ENCODE results near the gene PADI1.
A peak's percentile ranks its signal among the peaks of the same experiment; 100 is the strongest.

The PADI1 gene

DNA sequence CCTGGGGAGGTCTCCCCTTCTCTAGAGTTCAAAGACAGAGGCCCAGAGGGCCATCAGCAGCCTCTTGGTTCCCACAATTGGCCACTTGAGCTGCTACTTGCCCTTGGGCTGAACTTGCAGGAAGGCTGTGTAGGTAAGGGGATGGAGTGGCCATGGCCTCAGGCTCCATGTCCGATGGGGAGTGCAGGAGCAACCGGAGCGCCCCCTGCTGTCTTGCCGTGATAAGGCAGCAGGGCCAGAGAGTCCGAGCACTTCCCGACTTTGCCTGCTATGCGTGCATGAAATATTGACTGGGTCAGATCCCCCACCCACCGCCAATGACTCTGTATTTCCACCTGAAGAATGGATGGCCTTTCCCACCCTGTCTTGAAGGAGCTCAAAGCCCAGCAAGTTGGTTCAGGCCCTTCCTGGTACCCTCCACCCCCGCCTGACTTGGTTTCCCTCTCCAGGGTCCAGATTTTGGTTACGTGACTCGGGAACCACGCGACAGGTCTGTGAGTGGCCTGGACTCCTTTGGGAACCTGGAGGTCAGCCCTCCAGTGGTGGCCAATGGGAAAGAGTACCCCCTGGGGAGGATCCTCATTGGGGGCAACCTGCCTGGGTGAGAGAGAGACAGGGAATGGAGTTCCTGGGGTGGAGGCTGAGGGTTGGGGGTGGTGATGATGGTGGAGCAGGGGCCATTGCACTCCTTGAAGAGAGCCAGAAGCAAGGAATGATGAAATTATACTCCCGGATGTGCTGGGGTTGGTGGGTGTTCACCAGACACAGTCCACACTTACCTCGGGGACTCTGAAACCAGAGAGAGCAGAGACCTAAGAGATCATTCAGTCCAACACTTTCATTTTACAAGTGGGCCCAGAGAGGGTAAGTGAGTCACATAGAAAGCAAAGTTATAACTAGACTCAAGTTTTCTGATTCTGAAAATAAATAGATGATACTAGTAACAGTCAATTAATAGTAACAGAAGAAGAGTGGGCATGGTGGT lies 69.5 kb downstream of the PADI1 start:
- DNase-seq: peak; percentile 19

DNA sequence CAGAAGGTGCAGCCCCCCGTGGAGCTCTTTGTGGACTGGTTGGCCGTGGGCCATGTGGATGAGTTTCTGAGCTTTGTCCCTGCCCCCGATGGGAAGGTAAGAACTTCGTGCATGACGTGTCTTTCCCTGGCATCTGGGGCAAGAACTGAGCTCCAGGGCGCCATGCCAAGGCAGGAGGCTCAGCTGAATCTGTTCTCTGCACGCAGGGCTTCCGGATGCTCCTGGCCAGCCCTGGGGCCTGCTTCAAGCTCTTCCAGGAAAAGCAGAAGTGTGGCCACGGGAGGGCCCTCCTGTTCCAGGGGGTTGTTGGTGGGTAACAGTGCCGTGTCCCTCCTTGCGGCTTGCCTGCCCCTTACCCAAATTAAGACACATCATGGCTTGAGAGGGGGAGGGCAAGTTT lies 71.6 kb downstream of the PADI1 start:
- no peak for DNase-seq

DNA sequence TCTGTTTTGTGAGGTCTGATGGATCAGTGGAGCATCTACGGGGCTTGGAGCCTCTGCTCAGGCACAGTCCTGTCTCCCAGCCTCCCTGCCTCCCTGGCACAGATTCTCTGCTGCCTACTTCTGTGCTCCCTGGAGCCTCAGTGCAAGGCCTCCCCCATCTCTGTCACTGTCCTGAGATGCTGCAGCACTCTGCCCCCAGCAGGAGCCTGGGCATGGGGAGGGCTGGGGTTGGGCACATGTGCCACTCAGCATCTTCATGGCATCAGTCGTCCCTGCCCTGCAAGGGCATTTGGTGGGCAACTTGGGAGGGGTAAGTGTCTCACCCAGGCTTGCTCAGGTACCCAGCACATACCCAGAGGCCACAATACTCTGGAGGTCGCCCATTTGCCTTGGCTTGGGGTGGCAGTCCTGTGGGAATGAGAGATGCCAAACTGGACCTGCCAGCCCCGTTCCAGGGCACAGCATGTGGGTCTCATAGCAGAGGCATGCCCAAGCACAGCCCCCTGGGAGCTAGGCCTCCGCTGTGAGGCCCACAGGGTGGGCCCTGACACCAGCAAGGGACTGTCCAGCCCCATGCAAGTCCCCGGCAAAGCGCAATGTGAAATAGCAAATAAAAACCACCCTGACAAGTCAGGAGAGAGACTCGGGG lies 72.7 kb downstream of the PADI1 start:
- no peak for DNase-seq

DNA sequence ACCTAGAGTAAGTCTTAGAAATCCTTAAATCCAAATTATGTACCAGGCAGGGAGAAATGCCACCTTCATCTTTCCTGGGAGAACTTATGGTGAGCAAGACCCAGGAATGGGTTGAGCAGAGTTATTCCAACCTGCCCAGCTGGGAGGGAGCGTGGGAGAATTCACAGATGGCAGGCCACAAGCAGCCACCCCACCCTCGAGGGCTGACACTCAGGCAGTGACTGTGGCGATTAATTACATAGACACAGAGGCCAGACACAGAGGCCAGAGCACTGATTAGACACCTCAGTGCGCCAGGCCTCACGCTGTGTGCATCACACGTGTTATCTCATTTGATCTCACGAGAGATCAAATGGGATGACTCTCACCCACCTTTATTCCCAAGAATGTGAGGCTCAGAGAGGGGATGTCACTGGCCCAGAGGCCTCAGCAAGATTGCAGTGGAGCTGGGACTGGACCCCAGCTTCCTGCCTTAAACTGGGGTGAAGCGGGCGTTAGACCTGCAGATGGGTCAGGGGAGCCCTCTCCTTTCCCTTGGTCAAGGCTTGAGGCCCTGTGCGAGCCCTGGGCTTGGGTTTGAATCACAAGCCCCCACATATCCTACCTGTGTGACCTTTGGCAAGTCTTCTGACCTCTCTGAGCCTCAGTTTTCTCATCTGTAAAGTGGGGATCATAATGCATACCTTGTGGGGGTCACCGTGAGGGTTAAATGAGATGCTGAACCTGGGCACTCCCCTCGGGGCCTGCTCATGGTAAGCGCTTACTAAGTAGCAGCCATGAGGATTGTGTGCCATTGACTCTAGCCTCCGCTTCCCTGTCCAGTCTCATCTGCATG lies 74.3 kb downstream of the PADI1 start:
- DNase-seq: no peak

DNA sequence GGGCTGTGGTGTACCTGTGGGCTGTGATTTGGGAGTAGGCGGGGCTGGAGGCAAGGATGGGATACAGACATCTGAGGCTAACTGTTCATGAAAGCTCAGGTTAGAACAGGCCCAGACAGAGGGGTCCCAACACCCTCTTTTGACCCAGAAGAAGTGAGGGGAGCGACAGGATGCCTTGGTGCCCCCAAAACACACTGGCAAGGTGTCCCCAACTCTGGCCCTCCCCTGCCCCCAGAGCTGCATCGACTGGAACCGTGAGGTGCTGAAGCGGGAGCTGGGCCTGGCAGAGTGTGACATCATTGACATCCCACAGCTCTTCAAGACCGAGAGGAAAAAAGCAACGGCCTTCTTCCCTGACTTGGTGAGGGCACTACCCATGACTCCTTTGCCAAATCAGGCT lies 75.5 kb downstream of the PADI1 start:
- no peak for DNase-seq

DNA sequence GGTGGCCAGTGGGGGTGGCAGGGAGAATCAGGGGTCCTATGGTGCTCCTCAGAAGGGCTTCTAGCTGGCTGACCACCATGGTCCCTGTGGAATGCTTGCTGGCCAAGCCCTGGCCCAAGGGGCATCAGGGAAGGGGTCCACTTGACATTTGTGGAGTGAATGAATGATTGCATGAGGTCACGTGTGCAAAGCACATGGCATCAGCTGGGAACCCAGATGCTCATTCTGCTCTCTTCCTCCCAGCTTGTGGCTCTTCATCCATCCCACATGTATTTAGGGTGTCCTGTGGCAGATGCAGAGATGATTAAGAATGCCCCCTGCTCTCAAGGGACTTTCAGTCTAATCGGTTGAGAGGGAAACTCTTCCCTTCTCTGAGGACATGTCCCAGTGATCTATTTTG lies 76.0 kb downstream of the PADI1 start:
- no peak for DNase-seq

DNA sequence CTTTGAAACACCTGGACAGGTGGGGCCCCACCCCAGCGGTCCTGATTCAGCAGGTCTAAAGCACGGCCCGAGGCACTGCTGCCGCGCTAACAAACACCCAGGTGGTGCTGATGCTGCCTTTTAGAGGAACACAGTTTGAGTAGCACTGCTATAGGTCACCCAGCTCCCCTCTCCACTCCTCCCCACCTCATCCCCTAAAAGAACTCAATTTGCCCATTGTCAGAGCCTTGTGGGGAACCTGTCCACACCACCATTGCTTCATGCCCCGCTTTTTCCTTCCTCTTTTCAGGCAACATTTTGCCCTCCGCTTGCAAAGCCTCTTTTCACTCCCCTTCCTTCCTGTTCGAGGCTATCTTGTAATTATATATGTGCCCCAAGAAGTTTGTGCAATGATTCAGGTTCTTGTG lies 76.8 kb downstream of the PADI1 start:
- no peak for DNase-seq

DNA sequence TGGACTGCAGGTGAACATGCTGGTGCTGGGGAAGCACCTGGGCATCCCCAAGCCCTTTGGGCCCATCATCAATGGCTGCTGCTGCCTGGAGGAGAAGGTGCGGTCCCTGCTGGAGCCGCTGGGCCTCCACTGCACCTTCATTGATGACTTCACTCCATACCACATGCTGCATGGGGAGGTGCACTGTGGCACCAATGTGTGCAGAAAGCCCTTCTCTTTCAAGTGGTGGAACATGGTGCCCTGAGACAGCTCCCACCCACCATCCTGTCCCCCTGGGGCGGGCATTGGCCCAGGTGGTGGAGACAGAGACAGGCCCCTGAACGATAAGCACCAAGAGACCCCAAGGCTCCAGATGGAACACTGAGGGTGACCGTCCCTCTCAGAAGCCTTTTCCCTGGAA lies 77.9 kb downstream of the PADI1 start:
- no peak for DNase-seq

DNA sequence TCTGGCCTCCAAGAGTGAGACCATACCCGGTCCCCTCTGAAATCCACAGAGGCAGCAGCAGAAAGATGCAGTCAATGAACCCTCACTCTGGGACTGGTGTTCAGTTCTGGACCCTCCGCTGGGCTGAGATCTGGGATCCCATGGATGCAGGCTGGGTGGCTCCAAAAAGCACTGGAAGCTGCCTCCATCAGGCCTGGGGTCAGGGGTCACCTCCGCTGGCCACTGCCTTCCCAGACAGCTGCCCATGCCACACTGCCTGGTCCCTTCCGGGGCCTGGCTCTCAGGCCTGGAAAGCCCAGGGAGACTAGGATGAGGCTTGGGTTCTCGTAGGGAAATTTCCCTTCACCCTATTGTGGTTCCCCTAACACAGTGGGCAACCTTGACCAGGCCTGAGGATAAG lies 81.7 kb downstream of the PADI1 start:
- DNase-seq: no peak

DNA sequence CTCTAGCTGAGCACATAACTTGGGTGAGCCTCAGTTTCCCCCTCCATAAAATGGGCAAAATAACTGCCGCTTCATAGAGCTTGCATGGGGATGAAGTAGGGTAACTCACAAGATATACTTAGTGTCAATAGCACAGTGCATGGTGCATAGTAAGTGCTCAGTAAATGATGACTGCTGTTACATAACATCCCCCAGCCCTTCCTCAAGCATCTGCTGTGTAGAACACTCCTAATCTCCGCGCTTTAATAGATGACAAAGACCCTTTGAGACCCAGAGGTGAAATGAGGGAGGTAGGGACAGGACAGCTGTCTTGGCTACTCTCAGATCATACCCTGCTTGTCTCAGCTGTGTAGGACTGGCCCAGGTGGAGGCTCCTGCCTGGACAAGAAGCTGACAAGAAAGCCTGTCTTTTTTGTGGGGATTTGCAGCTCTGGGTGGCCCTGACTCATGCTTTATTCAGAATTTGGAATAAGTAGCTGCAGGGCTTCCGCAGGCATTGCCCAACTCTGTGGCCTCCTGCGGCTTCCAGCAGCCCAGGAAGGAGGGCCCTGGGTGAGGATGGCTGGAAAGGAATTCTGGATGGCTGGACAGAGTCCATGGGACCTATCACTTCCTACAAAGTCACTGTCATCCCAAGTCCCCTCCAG lies 82.3 kb downstream of the PADI1 start:
- no peak for DNase-seq

DNA sequence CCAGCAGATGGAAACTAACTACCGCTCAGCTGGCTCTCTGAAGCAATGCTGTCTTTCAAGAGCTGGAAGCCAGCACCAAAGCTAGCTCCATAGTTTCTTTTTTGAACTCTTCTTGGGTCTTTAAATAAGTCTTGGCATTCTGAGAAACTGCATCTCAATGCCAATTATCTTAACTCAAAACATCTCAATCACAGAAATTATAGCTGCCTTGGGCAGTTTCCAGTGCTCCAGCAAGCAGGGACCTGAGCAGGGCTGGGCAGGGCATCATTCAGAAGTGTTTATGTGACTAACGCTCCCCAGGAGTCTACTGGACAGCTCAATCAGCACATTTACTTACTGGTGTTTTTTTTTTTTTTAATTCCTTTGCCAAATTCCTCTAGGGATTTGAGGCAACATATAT lies 84.8 kb downstream of the PADI1 start:
- no peak for DNase-seq

DNA sequence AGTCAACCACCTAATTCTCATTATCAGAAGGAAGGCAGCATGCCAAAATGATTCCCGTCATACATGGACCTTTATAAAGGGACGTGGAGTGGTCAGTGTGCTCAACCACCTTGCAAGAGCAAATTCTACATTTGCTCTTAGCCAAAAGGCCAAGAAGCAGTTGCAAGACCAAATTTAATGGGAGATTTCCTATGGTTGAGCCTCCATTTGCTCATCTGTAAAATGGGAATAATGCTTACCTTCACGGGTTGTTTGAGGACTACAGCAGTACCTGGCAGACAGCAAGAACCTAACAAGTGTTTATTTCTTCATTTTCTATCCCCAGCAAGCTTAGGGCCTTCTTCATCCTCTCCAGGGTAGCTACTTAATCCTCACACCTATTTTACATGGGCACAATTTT lies 85.6 kb downstream of the PADI1 start:
- DNase-seq: no peak

DNA sequence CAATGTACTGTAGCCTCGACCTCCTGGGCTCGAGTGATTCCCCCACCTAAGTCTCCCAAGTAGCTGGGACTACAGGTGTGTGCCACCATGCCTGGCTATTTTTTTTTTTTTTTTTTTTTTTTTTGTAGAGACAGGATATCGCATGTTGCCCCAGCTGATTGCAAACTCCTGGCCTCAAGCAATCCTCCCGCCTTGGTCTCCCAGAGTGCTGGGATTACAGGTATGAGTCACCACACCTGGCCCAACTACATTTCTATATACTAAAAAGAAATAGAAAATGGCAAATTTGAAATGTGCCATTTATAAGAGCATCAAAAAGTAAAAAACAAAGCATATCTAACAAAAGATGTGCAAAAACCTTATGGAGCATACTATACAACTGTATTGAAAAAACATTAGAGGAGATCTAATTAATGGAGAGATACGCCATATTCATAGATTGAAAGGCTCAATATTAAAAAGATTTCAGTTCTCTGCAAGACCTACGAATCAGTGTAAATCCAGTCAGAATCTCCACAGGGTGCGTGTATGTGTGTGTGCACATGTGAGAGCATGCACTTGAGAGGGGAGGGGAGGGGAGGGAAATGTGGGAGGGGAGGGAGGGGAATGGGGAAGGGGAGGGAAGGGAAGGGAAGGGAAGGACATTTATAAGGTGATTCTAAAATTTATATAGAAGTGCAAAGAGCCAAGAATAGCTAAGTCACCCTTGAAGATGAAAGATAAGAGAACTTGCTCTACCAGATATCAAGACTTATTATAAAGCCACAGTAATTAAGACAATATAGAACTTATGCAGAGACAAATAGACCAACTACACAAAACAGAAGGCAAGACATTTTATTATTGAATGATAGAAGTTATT lies 87.6 kb downstream of the PADI1 start:
- no peak for DNase-seq

DNA sequence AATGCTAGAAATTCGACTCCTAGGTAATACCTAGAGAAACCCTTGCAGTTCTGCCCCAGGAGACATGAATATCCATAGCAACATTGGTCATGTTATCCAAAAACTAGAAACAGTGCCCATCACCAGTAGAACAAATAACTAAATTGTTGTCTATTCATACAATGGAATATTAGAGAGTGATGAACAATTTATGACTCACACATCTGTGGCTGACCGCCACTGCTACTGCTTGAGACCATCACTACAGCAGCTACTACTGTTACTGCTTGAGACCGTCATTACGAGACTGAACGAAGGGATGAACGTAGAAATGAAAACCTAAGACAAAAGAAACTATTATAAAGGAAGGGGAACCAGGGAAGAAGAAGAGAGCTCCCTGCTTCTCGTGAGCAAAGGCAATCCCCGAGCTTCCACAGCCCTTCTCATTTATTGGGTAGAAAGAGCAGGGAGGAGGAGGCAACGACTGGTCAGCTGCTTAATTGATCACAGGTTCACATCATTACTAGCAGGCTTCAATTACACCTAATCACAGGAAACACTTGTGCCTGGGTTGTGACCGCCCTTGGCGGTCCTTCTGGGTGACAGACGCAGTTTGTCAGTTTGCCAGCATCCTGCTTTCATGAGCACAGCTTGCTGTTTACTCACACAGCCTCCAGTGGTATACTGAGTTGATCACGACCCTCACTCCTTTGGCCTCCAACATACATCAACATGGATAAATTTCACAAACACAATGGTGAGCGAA lies 88.9 kb downstream of the PADI1 start:
- peak; percentile 5 for DNase-seq

DNA sequence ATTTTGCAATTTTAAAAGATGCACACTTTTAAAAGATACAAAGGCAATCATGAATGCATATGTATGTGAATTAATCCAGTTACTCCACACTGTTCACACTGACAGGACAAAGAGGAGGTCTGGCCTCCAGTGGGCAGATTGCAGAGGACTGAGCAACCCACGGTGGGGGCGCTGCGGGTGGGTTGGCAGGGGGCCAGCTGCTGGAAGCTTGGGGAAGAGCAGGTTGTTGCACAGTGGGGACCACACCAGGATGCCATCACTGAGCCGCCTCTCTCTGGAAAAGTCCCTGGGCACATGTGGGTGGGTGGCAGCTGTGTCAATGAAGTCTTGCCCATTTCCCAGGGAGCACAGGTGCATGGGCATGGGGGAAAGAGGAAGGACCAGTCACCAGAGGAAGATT lies 90.4 kb downstream of the PADI1 start:
- no peak for DNase-seq
